GM12878 (cell line): ENCODE data around the gene GCSAM. TPM values are rescaled to one million over a fixed set of nuclear protein-coding genes. Genes with fewer than 3 reads are reported as not detected.

Source experiments
- ATAC-seq: fragments of 200-7000 bp; cut with Tn5 transposase; 3 replicates; pipeline ENCODE4 v1.9.1; 2020; ENCODE audit warnings: mild to moderate bottlenecking, moderate library complexity
- BruUV-seq: library from RNA; stranded (reverse); fragments of 400-500 nt; replicated peaks from 2 replicates; lab custom pipeline; 2021; lab: Mats Ljungman, UMichigan
- CTCF ChIA-PET: fragments of 300-600 bp; sonication (Branson Sonifier 250); formaldehyde crosslinking; extraction: SDS; loops from one replicate; lab custom pipeline; 2021; ENCODE audit warnings: inconsistent platforms; lab: Yijun Ruan, JAX
- POLR2A ChIA-PET: fragments of 350-600 bp; formaldehyde crosslinking; extraction: SDS; loops from one replicate; lab custom pipeline; 2021; ENCODE audit warnings: inconsistent platforms; lab: Charles Lee
- RAD21 ChIA-PET: fragments of 300-600 bp; sonication (Branson Sonifier 250); formaldehyde crosslinking; loops from one replicate; lab custom pipeline; 2023; ENCODE audit warnings: antibody characterized with exemption; ENCODE audit not compliant: unreplicated experiment; lab: Charles Lee
- SMC1A ChIA-PET: fragments of 300-600 bp; sonication (Branson Sonifier 250); formaldehyde crosslinking; loops from one replicate; lab custom pipeline; 2023; ENCODE audit not compliant: unreplicated experiment, uncharacterized antibody; lab: Charles Lee
- DNase-seq: peaks from one replicate; pipeline ENCODE4 v3.0.0-alpha.2; 2011; ENCODE audit warnings: low read depth, low spot score
- FAIRE-seq: peaks from 3 replicates; lab custom pipeline; 2011; peaks lifted over from hg19 to GRCh38; lab: Jason Lieb, UNC
- H2AFZ ChIP-seq: 2 replicates; pipeline ENCODE4 v1.6.0; 2011; ENCODE audit warnings: low read depth, low read length, control low read depth; ENCODE audit not compliant: control insufficient read depth
- H3K27ac ChIP-seq: 2 replicates; pipeline ENCODE4 v1.5.1; 2011; ENCODE audit warnings: control low read depth; ENCODE audit not compliant: control insufficient read depth, insufficient read depth
- H3K27me3 ChIP-seq, 2 experiments: replicated peaks in 1 of 2; 2 replicates each; pipeline versions ENCODE4 v1.6.0 to v1.6.1; 2011; ENCODE audit warnings: low read length in 1 of 2; ENCODE audit not compliant: control insufficient read depth in 2 of 2, insufficient read depth in 2 of 2
- H3K36me3 ChIP-seq, 2 experiments: 2 replicates each; pipeline ENCODE4 v1.5.1; 2011; ENCODE audit warnings: low read length in 1 of 2; ENCODE audit not compliant: control insufficient read depth in 2 of 2, insufficient read depth in 2 of 2
- H3K4me1 ChIP-seq: 2 replicates; pipeline ENCODE4 v1.6.1; 2011; ENCODE audit warnings: mild to moderate bottlenecking, low read length, moderate library complexity, mixed read lengths; ENCODE audit not compliant: control insufficient read depth, insufficient read depth
- H3K4me2 ChIP-seq: 2 replicates; pipeline ENCODE4 v1.6.0; 2011; ENCODE audit warnings: control low read depth; ENCODE audit not compliant: control insufficient read depth, insufficient read depth
- H3K4me3 ChIP-seq: fragments of 200-600 bp; sonication (generic); 2 replicates; pipeline ENCODE4 v1.5.1; 2016
- H3K79me2 ChIP-seq: 2 replicates; pipeline ENCODE4 v1.6.0; 2011; ENCODE audit warnings: low read length; ENCODE audit not compliant: control insufficient read depth, insufficient read depth
- H3K9ac ChIP-seq: 2 replicates; pipeline ENCODE4 v1.8.0; 2011; ENCODE audit warnings: low read length, control low read depth, mixed read lengths; ENCODE audit not compliant: control insufficient read depth, insufficient read depth
- H3K9me3 ChIP-seq: replicated peaks from 3 replicates; pipeline ENCODE4 v1.5.1; 2011; ENCODE audit warnings: mild to moderate bottlenecking, low read length; ENCODE audit not compliant: control insufficient read depth, insufficient read depth
- H4K20me1 ChIP-seq: 2 replicates; pipeline ENCODE4 v1.6.0; 2011; ENCODE audit not compliant: control insufficient read depth, insufficient read depth
- ASH2L ChIP-seq: fragments of 300-600, 200-600 bp; sonication (generic); IDR thresholded peaks from 2 replicates; pipeline ENCODE4 v1.6.1; 2017; ENCODE audit warnings: low read depth, mild to moderate bottlenecking, borderline replicate concordance
- CHD2 ChIP-seq: IDR thresholded peaks from 2 replicates; pipeline ENCODE4 v1.6.1; 2011; ENCODE audit warnings: low read depth, low read length, improper control_type of control experiment, borderline replicate concordance
- EP300 ChIP-seq, 2 experiments: fragments of 150-350 bp in 1 of 2; IDR thresholded peaks; 2 replicates each; pipeline ENCODE4 v1.6.1; 2011 to 2012; ENCODE audit warnings: low read depth in 2 of 2, low read length in 2 of 2, borderline replicate concordance in 1 of 2, improper control_type of control experiment in 1 of 2, inconsistent platforms in 1 of 2; ENCODE audit not compliant: control insufficient read depth in 1 of 2
- FOXK2 ChIP-seq: fragments of 450-650 bp; IDR thresholded peaks from 2 replicates; pipeline ENCODE4 v1.6.1; 2017; ENCODE audit warnings: mild to moderate bottlenecking, moderate library complexity
- MEF2A ChIP-seq: IDR thresholded peaks from 2 replicates; pipeline ENCODE4 v1.6.1; 2011; ENCODE audit warnings: low read depth, mild to moderate bottlenecking, low read length, moderate library complexity; ENCODE audit not compliant: insufficient read depth
- NFXL1 ChIP-seq: fragments of 450-650 bp; IDR thresholded peaks from 2 replicates; pipeline ENCODE4 v1.6.1; 2017; ENCODE audit warnings: antibody characterized with exemption, mild to moderate bottlenecking, borderline replicate concordance
- NR2C1 ChIP-seq: fragments of 450-650 bp; IDR thresholded peaks from 2 replicates; pipeline ENCODE4 v1.6.1; 2017; ENCODE audit warnings: antibody characterized with exemption, mild to moderate bottlenecking, moderate library complexity
- NRF1 ChIP-seq: conservative IDR thresholded peaks from 2 replicates; pipeline ENCODE4 v1.6.1; 2011; ENCODE audit warnings: mild to moderate bottlenecking, low read depth, low read length, improper control_type of control experiment
- PAX5 ChIP-seq: IDR thresholded peaks from 2 replicates; pipeline ENCODE4 v1.6.1; 2011; ENCODE audit warnings: low read depth, low read length, borderline replicate concordance
- POLR2A ChIP-seq: IDR thresholded peaks from 2 replicates; pipeline ENCODE4 v1.6.1; 2011; ENCODE audit warnings: low read depth, mild to moderate bottlenecking, low read length
- RAD21 ChIP-seq: IDR thresholded peaks from 2 replicates; pipeline ENCODE4 v1.6.1; 2011; ENCODE audit warnings: mild to moderate bottlenecking, low read depth, low read length, moderate library complexity; ENCODE audit not compliant: insufficient read depth
- RB1 ChIP-seq: fragments of 450-650 bp; formaldehyde crosslinking; IDR thresholded peaks from 2 replicates; pipeline ENCODE4 v1.6.1; 2017; ENCODE audit warnings: mild to moderate bottlenecking, borderline replicate concordance
- RUNX3 ChIP-seq: IDR thresholded peaks from 2 replicates; pipeline ENCODE4 v1.6.1; 2012; ENCODE audit warnings: low read length, inconsistent platforms
- SMAD1 ChIP-seq: fragments of 450-650 bp; IDR thresholded peaks from 2 replicates; pipeline ENCODE4 v1.6.1; 2018; ENCODE audit warnings: mild to moderate bottlenecking, low read depth; ENCODE audit not compliant: partially characterized antibody
- SMC3 ChIP-seq: IDR thresholded peaks from 2 replicates; pipeline ENCODE4 v1.6.1; 2011; ENCODE audit warnings: low read length, improper control_type of control experiment, borderline replicate concordance
- SP1 ChIP-seq: IDR thresholded peaks from one replicate; pipeline ENCODE4 v1.6.1; 2011; ENCODE audit warnings: low read depth, low read length
- ZNF384 ChIP-seq: IDR thresholded peaks from 2 replicates; pipeline ENCODE4 v1.6.1; 2012; ENCODE audit warnings: low read depth, mild to moderate bottlenecking, low read length, improper control_type of control experiment, borderline replicate concordance
- WGBS: methylation state at CpG from one replicate; pipeline ENCODE4 v1.1.6; 2016; ENCODE audit warnings: low lambda C conversion rate; ENCODE audit not compliant: insufficient replicate concordance, insufficient coverage; ENCODE audit errors: missing lambda C conversion rate; 5-methylcytosine and 5-hydroxymethylcytosine counted together
- in situ Hi-C: fragments of 300-500 bp; cut with MboI; formaldehyde crosslinking; loops from 9 replicates; pipeline ENCODE4 v1.14.3; 2018; ENCODE audit warnings: mixed read lengths
- intact Hi-C: fragments of 100-400 bp; cut with micrococcal nuclease; formaldehyde crosslinking; loops from one replicate; pipeline ENCODE4 v1.14.2; 2022; ENCODE audit not compliant: unreplicated experiment
- polyA plus RNA-seq, 11 experiments: library from polyadenylated mRNA; depleted of rRNA in 4 of 11; unstranded in 6 of 11; stranded (reverse) in 5 of 11; fragments of >200 nt; fragmentation: Nextera tagmentation in 4 of 11; fragmentation: Illumina TruSeq in 1 of 11; extraction: Ambion mirVana in 4 of 11; extraction: Trizol in 1 of 11; gene quantifications; 1 replicate in 1 of 11; 2 replicates in 10 of 11; pipeline versions ENCODE4 v1.2.1 to v1.2.3, GENCODE V29; 2011 to 2016; ENCODE audit warnings: inconsistent platforms in 2 of 11, missing spikeins in 2 of 11, low read depth in 1 of 11
- total RNA-seq, 4 experiments: library from RNA; depleted of rRNA in 3 of 4; stranded (reverse); fragments of >200 nt in 3 of 4; fragmentation: Illumina TruSeq in 1 of 4; extraction: Trizol in 1 of 4; gene quantifications; 2 replicates each; pipeline versions ENCODE4 v1.2.1 to v1.2.3, GENCODE V29; 2013 to 2021
- TF ChIP-seq, protein P1 (sequence below): IDR thresholded peaks from 2 replicates; pipeline ENCODE4 v1.6.1; 2012; ENCODE audit warnings: low read length, inconsistent platforms

Gene GCSAM
- total and polyA plus RNA-seq, 10 of the 15 experiments (the other 5 are each of a cell fraction or from before 2014, with no cell fraction given): 81.5 to 407 (median 107) TPM

DNA sequence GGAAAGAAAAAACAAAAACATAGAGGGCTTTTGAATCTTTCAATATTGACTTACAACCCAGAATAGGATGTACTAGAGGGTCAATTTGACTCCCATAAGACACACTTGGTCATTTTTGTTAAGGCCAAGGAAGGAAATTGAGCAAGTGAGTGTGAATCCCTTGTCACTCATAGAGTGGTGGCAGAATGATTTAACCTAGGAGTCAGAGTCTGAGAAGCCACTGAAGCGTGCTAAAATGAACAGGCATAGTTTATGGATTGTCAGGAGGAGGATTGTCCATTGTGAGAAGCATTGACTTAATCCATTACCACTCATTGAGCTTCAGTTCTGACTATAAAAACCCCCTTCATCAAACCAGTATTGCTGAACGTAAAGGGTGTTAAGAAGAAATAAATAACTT lies 8.2 kb upstream of the GCSAM start:
- no peaks in the 10 kb centered on the region for H4K20me1 ChIP-seq
- ATAC-seq (no peak), FAIRE-seq (no peak), DNase-seq (no peak)
- H3K36me3 ChIP-seq: no peaks in the 10 kb centered on the region
- RAD21 ChIA-PET: interaction anchor here (2.0 kb wide), 1 partner anchor 13 kb away, joined by 6 read pairs; no protein-coding TSS in a partner anchor
- no TSS peak for BruUV-seq
- TF ChIP-seq RAD21: no peak
- no peak for TF ChIP-seq RUNX3
- no peak for TF ChIP-seq EP300 (IDR thresholded peaks at IDR 0.05; ENCODE audit: borderline replicate concordance in 1 of 2, control insufficient read depth in 1 of 2, low read depth in 2 of 2, low read length in 2 of 2)
- H3K9me3 ChIP-seq: no peaks in the 10 kb centered on the region; the same call in 1 of the 3 replicates
- H3K4me3 ChIP-seq: no peak overlapping the region
- in situ Hi-C loops: no loop called here
- peaks cover 18% of the 10 kb centered on the region for H3K4me1 ChIP-seq
- intact Hi-C loops: no loop called here
- H3K27ac ChIP-seq: no peak overlapping the region
- SMC1A ChIA-PET: no interaction called here
- H2AFZ ChIP-seq: no peak overlapping the region
- 95% methylated on average over 2 of the region's 2 CpGs for WGBS
- peaks cover 1% of the 10 kb centered on the region; the same call in 1 of the 2 replicates for H3K79me2 ChIP-seq
- H3K4me2 ChIP-seq: no peak overlapping the region
- POLR2A ChIA-PET: no interaction called here
- no peak overlapping the region for H3K9ac ChIP-seq
- CTCF ChIA-PET: interaction anchor here (4.8 to 18.1 kb wide), 3 partner anchors 24 to 378 kb away, joined by 39 to 226 read pairs (median 142); partner anchors contain the start of gene SLC9C1
- no peaks in the 10 kb centered on the region for H3K27me3 ChIP-seq

DNA sequence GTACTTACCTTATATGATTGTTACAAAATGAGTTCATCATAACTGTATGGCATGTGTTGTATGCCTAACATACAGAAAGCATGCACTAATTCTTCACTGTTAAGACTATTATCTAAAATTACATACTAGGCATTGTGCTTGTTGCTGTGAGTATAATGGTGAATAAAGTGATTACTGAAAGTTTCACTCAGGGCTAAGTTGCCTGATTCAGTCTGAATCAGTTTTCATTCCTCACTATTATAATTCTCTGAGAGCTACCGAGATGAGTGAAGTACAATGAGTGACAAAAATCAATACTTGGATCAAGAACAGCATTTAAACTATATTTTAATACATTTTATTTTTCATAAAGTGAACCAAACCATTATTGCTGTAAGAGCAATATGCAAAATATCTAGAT lies 7.5 kb upstream of the GCSAM start:
- no peak overlapping the region for H3K9ac ChIP-seq
- no peak overlapping the region for H3K27ac ChIP-seq
- in situ Hi-C loops (no loop called here), intact Hi-C loops (no loop called here)
- no peak for ATAC-seq
- DNase-seq: no peak
- SMC1A ChIA-PET: interaction anchor here (1.2 to 18.5 kb wide), 6 partner anchors 15 to 380 kb away, joined by 5 to 489 read pairs (median 76); partner anchors contain the start of gene SLC9C1
- no peak for TF ChIP-seq PAX5
- TF ChIP-seq SMAD1: no peak
- no peak for TF ChIP-seq SP1
- TF ChIP-seq NR2C1: no peak
- TF ChIP-seq RB1: no peak
- no peak for TF ChIP-seq POLR2A
- no peak for TF ChIP-seq NRF1
- no peak for TF ChIP-seq FOXK2
- no peak for TF ChIP-seq SMC3
- no peak for TF ChIP-seq CHD2
- no peak for TF ChIP-seq ZNF384
- TF ChIP-seq MEF2A: no peak
- TF ChIP-seq, protein P1, sequence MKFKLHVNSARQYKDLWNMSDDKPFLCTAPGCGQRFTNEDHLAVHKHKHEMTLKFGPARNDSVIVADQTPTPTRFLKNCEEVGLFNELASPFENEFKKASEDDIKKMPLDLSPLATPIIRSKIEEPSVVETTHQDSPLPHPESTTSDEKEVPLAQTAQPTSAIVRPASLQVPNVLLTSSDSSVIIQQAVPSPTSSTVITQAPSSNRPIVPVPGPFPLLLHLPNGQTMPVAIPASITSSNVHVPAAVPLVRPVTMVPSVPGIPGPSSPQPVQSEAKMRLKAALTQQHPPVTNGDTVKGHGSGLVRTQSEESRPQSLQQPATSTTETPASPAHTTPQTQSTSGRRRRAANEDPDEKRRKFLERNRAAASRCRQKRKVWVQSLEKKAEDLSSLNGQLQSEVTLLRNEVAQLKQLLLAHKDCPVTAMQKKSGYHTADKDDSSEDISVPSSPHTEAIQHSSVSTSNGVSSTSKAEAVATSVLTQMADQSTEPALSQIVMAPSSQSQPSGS: no peak
- TF ChIP-seq ASH2L: no peak
- no peak for TF ChIP-seq NFXL1
- CTCF ChIA-PET: interaction anchor here (4.8 to 18.1 kb wide), 5 partner anchors 23 to 393 kb away, joined by 27 to 226 read pairs (median 39); partner anchors contain the start of gene SLC9C1
- H3K4me2 ChIP-seq: no peak overlapping the region
- H3K9me3 ChIP-seq: no peaks in the 10 kb centered on the region; the same call in 1 of the 3 replicates
- H4K20me1 ChIP-seq: no peaks in the 10 kb centered on the region
- RAD21 ChIA-PET: interaction anchor here (1.7 to 5.9 kb wide), 4 partner anchors 12 to 391 kb away, joined by 6 to 88 read pairs (median 44); partner anchors contain the start of gene SLC9C1
- H3K4me3 ChIP-seq: no peak overlapping the region
- 13% methylated on average over 1 of the region's 1 CpG for whole genome bisulfite sequencing
- no peaks in the 10 kb centered on the region for H3K27me3 ChIP-seq
- H3K79me2 ChIP-seq: peaks cover 3% of the 10 kb centered on the region; the same call in 1 of the 2 replicates
- H2AFZ ChIP-seq: no peak overlapping the region
- no TSS peak for BruUV-seq
- POLR2A ChIA-PET: no interaction called here
- no peak for FAIRE-seq
- H3K4me1 ChIP-seq: peaks cover 25% of the 10 kb centered on the region
- H3K36me3 ChIP-seq: no peaks in the 10 kb centered on the region
